CD14-positive monocyte (primary cell): ENCODE measurements around the gene SNX22. TPM values are rescaled to one million over a fixed set of nuclear protein-coding genes. Genes with fewer than 3 reads are reported as not detected.
A peak's percentile ranks its signal among the peaks of the same experiment; 100 is the strongest.
"Not testable (repeated sequence)": the region's sequence is repeated elsewhere in the genome, so short reads cannot be mapped to it uniquely, and the experiment has no call there.

Experiments used
- DNase-seq, 3 donors: peaks; one replicate each; pipeline ENCODE4 v3.0.0-alpha.2; 2011 to 2022
- H2AFZ ChIP-seq: 2 replicates; pipeline ENCODE4 v1.6.0; 2012; ENCODE audit warnings: mild to moderate bottlenecking, low read depth, low read length, inconsistent platforms; ENCODE audit not compliant: insufficient read depth, poor library complexity, severe bottlenecking
- H3K27ac ChIP-seq, 2 donors: 1 replicate in 1 of 2; 2 replicates in 1 of 2; pipeline ENCODE4 v1.5.1; 2012 to 2013; ENCODE audit warnings: low read length in 2 of 2, control low read depth in 1 of 2, inconsistent platforms in 1 of 2, low read depth in 1 of 2, mild to moderate bottlenecking in 1 of 2
- H3K27me3 ChIP-seq, 2 donors: one replicate each; pipeline versions ENCODE4 v1.6.0 to v1.6.1; 2011 to 2013; ENCODE audit warnings: low read length in 2 of 2; ENCODE audit not compliant: control insufficient read depth in 2 of 2, insufficient read depth in 2 of 2
- H3K36me3 ChIP-seq, 2 donors: replicated peaks in 1 of 2; 1 replicate in 1 of 2; 2 replicates in 1 of 2; pipeline versions ENCODE4 v1.5.1 to v1.6.1; 2012 to 2013; ENCODE audit warnings: low read length in 2 of 2, control low read depth in 1 of 2, inconsistent platforms in 1 of 2, mild to moderate bottlenecking in 1 of 2; ENCODE audit not compliant: insufficient read depth in 2 of 2, control insufficient read depth in 1 of 2
- H3K4me1 ChIP-seq, 2 donors: 1 replicate in 1 of 2; 2 replicates in 1 of 2; pipeline versions ENCODE4 v1.5.1 to v1.6.1; 2012 to 2013; ENCODE audit warnings: low read length in 2 of 2, control low read depth in 1 of 2, inconsistent platforms in 1 of 2, mild to moderate bottlenecking in 1 of 2, moderate library complexity in 1 of 2; ENCODE audit not compliant: insufficient read depth in 2 of 2, control insufficient read depth in 1 of 2
- H3K4me2 ChIP-seq: replicated peaks from 2 replicates; pipeline ENCODE3; 2012; ENCODE audit warnings: low read length, moderate library complexity, mild to moderate bottlenecking; ENCODE audit not compliant: poor library complexity, severe bottlenecking; ENCODE audit errors: extremely low read depth
- H3K4me3 ChIP-seq, 3 experiments: fragments of 200-600 bp in 1 of 3; sonication (generic) in 1 of 3; replicated peaks in 1 of 3; 1 replicate in 2 of 3; 2 replicates in 1 of 3; pipeline ENCODE4 v1.5.1; 2011 to 2013; ENCODE audit warnings: low read length in 3 of 3, mild to moderate bottlenecking in 3 of 3, control low read depth in 2 of 3, low read depth in 2 of 3, inconsistent platforms in 1 of 3, moderate library complexity in 1 of 3
- H3K79me2 ChIP-seq: 2 replicates; pipeline ENCODE4 v1.6.0; 2012; ENCODE audit warnings: mild to moderate bottlenecking, control low read depth, inconsistent platforms, low read length, moderate library complexity; ENCODE audit not compliant: insufficient read depth
- H3K9ac ChIP-seq: 2 replicates; pipeline ENCODE4 v1.6.0; 2017; ENCODE audit warnings: low read length, mild to moderate bottlenecking; ENCODE audit not compliant: insufficient read depth, poor library complexity, severe bottlenecking
- H3K9me3 ChIP-seq, 2 donors: replicated peaks in 1 of 2; 1 replicate in 1 of 2; 2 replicates in 1 of 2; pipeline versions ENCODE4 v1.5.1 to v1.6.1; 2012 to 2013; ENCODE audit warnings: low read length in 2 of 2, control low read depth in 1 of 2; ENCODE audit not compliant: control insufficient read depth in 1 of 2, insufficient read depth in 1 of 2
- H4K20me1 ChIP-seq: 2 replicates; pipeline ENCODE4 v1.6.0; 2012; ENCODE audit warnings: mild to moderate bottlenecking, low read length, control low read depth, moderate library complexity; ENCODE audit not compliant: insufficient read depth
- H3K27ac Mint-ChIP-seq, 7 donors: one replicate each; pipeline ENCODE4 v1.8.0; 2020; ENCODE audit warnings: mild to moderate bottlenecking in 7 of 7, mixed read lengths in 7 of 7, moderate library complexity in 6 of 7, inconsistent platforms in 2 of 7
- H3K27me3 Mint-ChIP-seq, 3 donors: one replicate each; pipeline ENCODE4 v1.8.0; 2021 to 2022; ENCODE audit warnings: low read depth in 3 of 3, mild to moderate bottlenecking in 3 of 3, mixed read lengths in 3 of 3, moderate library complexity in 3 of 3, inconsistent platforms in 1 of 3
- H3K36me3 Mint-ChIP-seq, 2 donors: one replicate each; pipeline ENCODE4 v1.8.0; 2020; ENCODE audit warnings: mixed read lengths in 2 of 2, inconsistent platforms in 1 of 2, mild to moderate bottlenecking in 1 of 2
- H3K4me1 Mint-ChIP-seq: one replicate; pipeline ENCODE4 v1.8.0; 2020; ENCODE audit warnings: mild to moderate bottlenecking, mixed read lengths
- H3K4me3 Mint-ChIP-seq, 2 donors: one replicate each; pipeline ENCODE4 v1.8.0; 2020; ENCODE audit warnings: mild to moderate bottlenecking in 2 of 2, mixed read lengths in 2 of 2, moderate library complexity in 1 of 2
- H3K9me3 Mint-ChIP-seq, 7 donors: one replicate each; pipeline ENCODE4 v1.8.0; 2020 to 2022; ENCODE audit warnings: mixed read lengths in 7 of 7, mild to moderate bottlenecking in 6 of 7, moderate library complexity in 6 of 7, inconsistent platforms in 2 of 7
- CTCF ChIP-seq: fragments of 200-600 bp; IDR thresholded peaks from one replicate; pipeline ENCODE4 v1.8.0; 2022; ENCODE audit warnings: antibody characterized with exemption, mild to moderate bottlenecking
- WGBS: methylation state at CpG from one replicate; pipeline ENCODE4 v1.1.5; 2013; ENCODE audit warnings: missing lambda C conversion rate; ENCODE audit not compliant: insufficient coverage; 5-methylcytosine and 5-hydroxymethylcytosine counted together
- intact Hi-C, 2 donors: fragments of 100-400 bp; cut with micrococcal nuclease; formaldehyde crosslinking; loops; one replicate each; pipeline versions ENCODE4 v1.15.0 to v1.15.1; 2023
- polyA plus RNA-seq, 3 donors: library from polyadenylated mRNA; depleted of rRNA in 1 of 3; unstranded in 2 of 3; stranded (reverse) in 1 of 3; fragments of 300-500 nt in 2 of 3; fragments of >200 nt in 1 of 3; fragmentation: Illumina TruSeq in 2 of 3; gene quantifications; 1 replicate in 2 of 3; 2 replicates in 1 of 3; pipeline ENCODE4 v1.2.3, GENCODE V29; 2012 to 2021

Gene SNX22
- polyA plus RNA-seq, 3 donors = 0.19 to 1.2 (median 0.80) TPM

DNA sequence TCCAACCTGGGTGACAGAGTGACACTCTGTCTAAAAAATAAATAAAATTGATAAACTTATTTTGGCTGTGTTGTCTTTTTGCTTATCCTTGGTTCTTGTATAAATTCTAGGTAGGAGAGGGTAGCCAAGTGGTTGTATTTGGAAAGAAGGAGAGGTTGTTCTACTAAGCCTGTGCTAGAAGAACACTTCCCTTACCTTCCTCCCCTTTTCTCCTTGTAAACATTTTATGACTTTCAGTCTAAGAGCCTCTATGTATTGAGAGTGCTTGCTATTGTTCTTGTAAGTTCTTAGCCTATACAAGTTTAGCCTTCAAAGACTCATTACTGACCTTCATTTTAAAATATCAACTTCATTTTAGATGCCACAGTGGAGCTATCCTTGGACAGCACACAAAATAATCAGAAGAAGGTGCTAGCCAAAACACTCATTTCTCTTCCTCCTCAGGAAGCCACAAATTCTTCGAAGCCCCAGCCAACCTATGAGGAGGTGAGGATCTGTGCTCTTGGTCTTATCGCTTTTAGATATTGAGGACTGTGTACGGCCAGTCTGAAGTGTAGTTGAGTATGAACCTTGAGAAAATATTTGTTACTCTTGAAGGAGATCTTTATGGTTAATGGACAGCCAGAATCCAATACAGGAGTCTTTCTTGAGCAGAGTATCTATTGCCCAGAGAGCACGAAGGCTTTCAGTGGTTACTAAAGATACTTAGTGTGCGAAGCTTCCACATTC, 33.6 kb upstream of the SNX22 start:
- no peak overlapping the region for H3K27ac Mint-ChIP-seq
- Histone ChIP-seq H3K36me3 (peaks cover 89 to 99% of the 10 kb centered on the region in 2 donors), H3K9me3 (no peaks in the 10 kb centered on the region), H3K4me3 (no peak overlapping the region), H3K4me1 (peaks cover 10 to 11% of the 10 kb centered on the region in 2 donors), H3K27ac (no peak overlapping the region), H3K9ac (no peak overlapping the region), H3K4me2 (no peak overlapping the region), H3K79me2 (peaks cover 49% of the 10 kb centered on the region), H3K27me3 (no peaks in the 10 kb centered on the region), H2AFZ (no peak overlapping the region), H4K20me1 (peaks cover 78% of the 10 kb centered on the region)
- intact Hi-C loops = no loop called here
- no peaks in the 10 kb centered on the region for H3K27me3 Mint-ChIP-seq
- WGBS = 100% methylated on average over 2 of the region's 5 CpGs
- H3K4me1 Mint-ChIP-seq = peaks cover 15% of the 10 kb centered on the region
- no peak for DNase-seq
- no peak overlapping the region for H3K4me3 Mint-ChIP-seq
- H3K9me3 Mint-ChIP-seq = no peaks in the 10 kb centered on the region
- peaks cover 77 to 88% of the 10 kb centered on the region in 2 donors for H3K36me3 Mint-ChIP-seq
- no peak for TF ChIP-seq CTCF

- not testable (repeated sequence) for H3K4me1 Mint-ChIP-seq
- 100% methylated on average over 2 of the region's 2 CpGs for WGBS
- H3K79me2 ChIP-seq = peaks cover 26% of the 10 kb centered on the region
These were observed 31.2 kb upstream of the SNX22 start for GRCh38 chr15:64120322-64120721.

More at GRCh38 chr15:64120322-64120721, 31.2 kb upstream of the SNX22 start:
- H3K4me2 ChIP-seq, H3K4me3 ChIP-seq, H3K9ac ChIP-seq, H3K9me3 Mint-ChIP-seq, DNase-seq, H3K4me3 Mint-ChIP-seq, H3K4me1 ChIP-seq, H3K27me3 Mint-ChIP-seq, H2AFZ ChIP-seq, H3K27ac ChIP-seq, H3K9me3 ChIP-seq, H3K27me3 ChIP-seq, intact Hi-C loops: not testable (repeated sequence)
- H3K36me3 Mint-ChIP-seq = peaks cover 81 to 94% of the 10 kb centered on the region in 2 donors
- Histone ChIP-seq H3K36me3 (peaks cover 92 to 98% of the 10 kb centered on the region in 2 donors), H4K20me1 (peaks cover 72% of the 10 kb centered on the region)
- peak overlapping the region in 1 of 7 donors; percentile 25 for H3K27ac Mint-ChIP-seq
